ENCODE measurements around the gene PCSK4. TPM values are rescaled to one million over a fixed set of nuclear protein-coding genes. Genes with fewer than 3 reads are reported as not detected.

PCSK4 gene
- total RNA-seq, 4 donors from 2014 or later, result 1.4 to 2.4 (median 2.2) TPM

DNA sequence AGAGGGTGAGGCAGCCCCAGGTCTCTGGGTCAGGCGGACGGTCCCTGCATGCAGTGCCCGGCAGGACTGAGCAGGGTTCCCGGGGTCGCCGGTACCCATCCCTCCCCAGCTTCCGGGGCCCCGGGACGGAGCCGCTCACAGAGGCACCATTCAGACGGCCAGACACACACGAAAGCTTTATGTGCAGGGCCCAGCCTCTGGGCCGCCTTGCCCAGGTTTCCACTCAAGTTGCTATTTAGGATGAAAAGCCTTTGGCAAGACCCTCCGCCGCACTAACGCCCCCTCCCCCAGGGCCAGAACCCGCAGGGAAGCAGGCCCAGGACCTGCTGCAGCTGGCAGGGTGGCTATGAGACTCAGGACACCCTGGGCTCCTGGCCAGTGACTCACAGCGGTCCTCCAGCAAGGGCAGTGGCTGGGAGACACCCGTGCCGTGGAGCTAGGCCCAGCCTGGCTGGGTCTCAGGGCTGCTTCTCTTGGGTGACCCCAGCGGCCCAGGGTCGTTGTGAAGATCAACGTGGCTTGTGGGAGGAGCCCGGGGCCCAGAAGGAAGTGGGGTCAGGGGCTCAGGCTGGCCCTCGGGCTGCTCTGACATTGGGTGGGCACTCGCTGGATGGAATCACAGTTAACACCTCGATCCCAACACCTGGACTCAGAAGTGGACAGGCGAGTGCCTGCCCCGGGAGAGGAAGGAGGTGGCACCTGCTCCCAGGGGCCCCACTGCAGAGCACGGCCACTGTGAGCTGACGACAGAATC is 16.0 kb downstream of the PCSK4 start:
- DNase-seq (ENCODE audit: low spot score), result no peak
- TF ChIP-seq, protein P1, sequence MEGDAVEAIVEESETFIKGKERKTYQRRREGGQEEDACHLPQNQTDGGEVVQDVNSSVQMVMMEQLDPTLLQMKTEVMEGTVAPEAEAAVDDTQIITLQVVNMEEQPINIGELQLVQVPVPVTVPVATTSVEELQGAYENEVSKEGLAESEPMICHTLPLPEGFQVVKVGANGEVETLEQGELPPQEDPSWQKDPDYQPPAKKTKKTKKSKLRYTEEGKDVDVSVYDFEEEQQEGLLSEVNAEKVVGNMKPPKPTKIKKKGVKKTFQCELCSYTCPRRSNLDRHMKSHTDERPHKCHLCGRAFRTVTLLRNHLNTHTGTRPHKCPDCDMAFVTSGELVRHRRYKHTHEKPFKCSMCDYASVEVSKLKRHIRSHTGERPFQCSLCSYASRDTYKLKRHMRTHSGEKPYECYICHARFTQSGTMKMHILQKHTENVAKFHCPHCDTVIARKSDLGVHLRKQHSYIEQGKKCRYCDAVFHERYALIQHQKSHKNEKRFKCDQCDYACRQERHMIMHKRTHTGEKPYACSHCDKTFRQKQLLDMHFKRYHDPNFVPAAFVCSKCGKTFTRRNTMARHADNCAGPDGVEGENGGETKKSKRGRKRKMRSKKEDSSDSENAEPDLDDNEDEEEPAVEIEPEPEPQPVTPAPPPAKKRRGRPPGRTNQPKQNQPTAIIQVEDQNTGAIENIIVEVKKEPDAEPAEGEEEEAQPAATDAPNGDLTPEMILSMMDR (IDR thresholded peaks at IDR 0.05), result no peak
- no peak for ATAC-seq (ENCODE audit: low FRiP score)

DNA sequence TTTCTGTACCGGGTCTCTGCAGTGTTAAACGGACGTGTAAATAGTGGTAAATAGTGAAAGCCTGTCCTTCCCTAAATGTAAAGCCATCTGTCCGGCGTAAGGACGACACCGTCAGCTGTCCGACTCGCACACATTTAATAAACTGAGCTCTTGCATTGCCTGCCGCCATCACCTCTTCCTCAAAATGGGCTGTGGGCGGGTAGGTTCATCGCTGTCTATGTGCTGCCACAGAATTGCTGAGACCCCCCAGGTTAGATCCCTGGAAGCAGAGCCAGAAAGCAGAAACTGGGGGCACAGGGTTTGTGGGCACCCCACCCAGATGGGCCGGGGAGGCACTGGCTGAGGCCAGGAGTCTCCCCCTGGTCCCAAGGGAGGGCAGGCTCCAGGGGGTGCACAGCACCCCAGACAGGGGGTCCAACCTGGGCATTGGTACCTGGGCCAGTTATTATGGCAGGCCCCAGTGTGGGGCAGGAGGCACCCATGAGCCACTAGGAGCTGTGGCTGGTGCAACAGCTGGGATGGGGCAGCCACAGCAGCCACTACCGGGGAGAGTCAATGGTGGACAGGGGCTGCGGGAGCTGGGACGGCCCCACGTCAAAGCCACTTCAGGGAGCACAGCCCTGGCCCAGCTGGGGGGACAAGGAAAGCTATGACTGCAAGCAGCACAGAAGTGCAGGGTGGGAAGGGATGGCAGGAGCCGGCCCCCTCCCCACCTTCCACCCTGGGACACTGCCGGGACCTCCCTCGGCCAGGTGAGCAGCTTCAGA is 16.9 kb downstream of the PCSK4 start:
- TF ChIP-seq, protein P1 (IDR thresholded peaks at IDR 0.05), result no peak
- no peak for ATAC-seq (ENCODE audit: low FRiP score)
- DNase-seq (ENCODE audit: low spot score), result no peak

DNA sequence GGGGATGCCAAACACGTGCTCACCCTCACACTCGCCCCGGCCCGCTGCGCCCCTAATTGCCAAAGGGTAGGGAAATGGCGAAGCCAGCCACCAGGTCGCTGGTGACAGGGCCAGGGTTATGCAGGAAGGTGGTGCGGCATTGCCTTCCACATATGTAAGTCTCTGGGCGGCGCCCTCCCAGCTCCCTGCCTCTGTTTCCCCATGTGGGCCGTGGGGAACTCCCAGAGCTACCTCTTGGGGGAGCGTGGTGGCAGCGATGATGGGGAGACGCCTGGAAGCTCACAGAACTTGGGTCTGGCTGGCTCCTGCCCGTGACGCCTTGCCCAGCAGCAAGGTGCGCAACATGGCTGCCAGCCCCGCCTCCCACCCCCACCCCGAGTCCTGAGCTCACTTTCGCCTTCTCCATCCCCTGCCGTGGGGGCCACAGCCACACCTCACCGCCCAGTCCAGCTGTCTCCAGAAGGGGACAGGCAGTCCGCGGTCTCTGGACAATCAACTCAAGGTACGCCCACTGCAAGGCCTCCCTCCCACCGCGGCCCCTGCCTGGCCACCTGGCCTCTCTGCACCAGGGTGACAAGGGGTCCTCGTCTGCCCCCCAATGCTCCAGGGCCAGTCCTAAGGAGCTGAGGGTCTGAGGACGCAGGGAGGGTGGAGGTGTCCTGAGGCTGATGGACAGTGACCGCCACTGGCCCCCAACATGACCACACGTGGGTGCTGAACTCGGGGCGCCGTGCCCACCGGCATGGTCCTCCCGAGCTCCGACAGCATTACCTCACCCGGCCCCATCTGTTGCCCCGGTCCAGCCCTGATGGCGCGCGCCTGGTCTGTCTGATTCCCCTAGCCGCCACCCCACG is 17.7 kb downstream of the PCSK4 start:
- TF ChIP-seq, protein P1 (IDR thresholded peaks at IDR 0.05), result no peak
- DNase-seq (ENCODE audit: low spot score), result no peak
- no peak for ATAC-seq (ENCODE audit: low FRiP score)

DNA sequence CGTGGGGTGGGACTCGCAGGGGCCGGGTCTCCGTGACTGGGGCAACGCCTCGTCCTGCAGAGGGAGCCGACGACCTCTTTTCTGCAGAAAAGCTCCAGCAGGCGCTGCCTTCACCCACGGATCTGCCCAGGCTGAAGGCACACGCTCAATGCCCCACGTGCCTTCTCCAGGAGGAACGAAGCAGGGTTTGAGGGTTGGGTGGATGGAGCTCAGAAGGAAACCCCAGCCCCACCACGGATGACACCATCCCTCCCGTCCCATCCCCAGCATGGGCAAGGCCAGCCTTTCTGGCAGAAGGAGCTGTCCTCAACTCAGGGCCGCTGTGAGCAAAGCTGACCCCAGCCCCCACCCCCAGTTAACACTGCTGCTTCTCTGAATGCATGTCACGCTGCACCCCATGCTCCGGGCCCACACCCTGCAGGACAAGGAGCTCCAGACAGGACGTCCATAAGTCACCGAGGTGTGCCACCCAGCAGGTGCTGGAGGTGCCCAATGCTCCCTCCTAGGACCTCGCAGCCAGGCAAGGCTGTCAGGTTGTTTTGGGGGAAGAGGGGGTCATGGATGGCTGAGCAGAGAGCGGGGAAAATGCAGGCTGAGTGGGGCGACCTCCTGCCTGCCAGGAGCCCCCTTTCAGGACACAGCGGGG is 18.5 kb downstream of the PCSK4 start:
- TF ChIP-seq, protein P1 (IDR thresholded peaks at IDR 0.05), result no peak
- no peak for ATAC-seq (ENCODE audit: low FRiP score)
- no peak for DNase-seq (ENCODE audit: low spot score)

GRCh38 chr19:1471010-1471514 is 19.1 kb downstream of the PCSK4 start:
- TF ChIP-seq, protein P1 (IDR thresholded peaks at IDR 0.05), result no peak
- no peak for ATAC-seq (ENCODE audit: low FRiP score)
- DNase-seq (ENCODE audit: low spot score), result no peak

- DNase-seq (ENCODE audit: low spot score) (no peak), ATAC-seq (ENCODE audit: low FRiP score) (no peak)
- TF ChIP-seq, protein P1 (IDR thresholded peaks at IDR 0.05), result no peak
Measured at GRCh38 chr19:1470305-1471009, 19.7 kb downstream of the PCSK4 start.
